Dendritic cell treated with granulocyte-macrophage colony-stimulating factor and Interleukin-4, amounts not matched to agents 40 ng/mL and 50 ng/mL, for 4 days (primary cell): ENCODE data around the gene SURF1.
"Not testable (repeated sequence)": the region's sequence is repeated elsewhere in the genome, so short reads cannot be mapped to it uniquely, and the experiment has no call there.

Experiments used
- H3K27ac Mint-ChIP-seq: one replicate; pipeline ENCODE4 v1.8.0; 2022; ENCODE audit warnings: mild to moderate bottlenecking, mixed read lengths
- H3K27me3 Mint-ChIP-seq: one replicate; pipeline ENCODE4 v1.8.0; 2022; ENCODE audit warnings: mild to moderate bottlenecking, mixed read lengths
- H3K36me3 Mint-ChIP-seq: one replicate; pipeline ENCODE4 v1.8.0; 2022; ENCODE audit warnings: low read depth, mixed read lengths
- H3K4me1 Mint-ChIP-seq: one replicate; pipeline ENCODE4 v1.8.0; 2022; ENCODE audit warnings: low read depth, mixed read lengths
- H3K4me3 Mint-ChIP-seq: one replicate; pipeline ENCODE4 v1.8.0; 2022; ENCODE audit warnings: mild to moderate bottlenecking, moderate library complexity, mixed read lengths
- H3K9me3 Mint-ChIP-seq: one replicate; pipeline ENCODE4 v1.8.0; 2022; ENCODE audit warnings: mixed read lengths
- intact Hi-C: fragments of 100-400 bp; cut with micrococcal nuclease; formaldehyde crosslinking; loops from one replicate; pipeline ENCODE4 v1.15.0; 2022

The SURF1 gene, protein sequence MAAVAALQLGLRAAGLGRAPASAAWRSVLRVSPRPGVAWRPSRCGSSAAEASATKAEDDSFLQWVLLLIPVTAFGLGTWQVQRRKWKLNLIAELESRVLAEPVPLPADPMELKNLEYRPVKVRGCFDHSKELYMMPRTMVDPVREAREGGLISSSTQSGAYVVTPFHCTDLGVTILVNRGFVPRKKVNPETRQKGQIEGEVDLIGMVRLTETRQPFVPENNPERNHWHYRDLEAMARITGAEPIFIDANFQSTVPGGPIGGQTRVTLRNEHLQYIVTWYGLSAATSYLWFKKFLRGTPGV

DNA sequence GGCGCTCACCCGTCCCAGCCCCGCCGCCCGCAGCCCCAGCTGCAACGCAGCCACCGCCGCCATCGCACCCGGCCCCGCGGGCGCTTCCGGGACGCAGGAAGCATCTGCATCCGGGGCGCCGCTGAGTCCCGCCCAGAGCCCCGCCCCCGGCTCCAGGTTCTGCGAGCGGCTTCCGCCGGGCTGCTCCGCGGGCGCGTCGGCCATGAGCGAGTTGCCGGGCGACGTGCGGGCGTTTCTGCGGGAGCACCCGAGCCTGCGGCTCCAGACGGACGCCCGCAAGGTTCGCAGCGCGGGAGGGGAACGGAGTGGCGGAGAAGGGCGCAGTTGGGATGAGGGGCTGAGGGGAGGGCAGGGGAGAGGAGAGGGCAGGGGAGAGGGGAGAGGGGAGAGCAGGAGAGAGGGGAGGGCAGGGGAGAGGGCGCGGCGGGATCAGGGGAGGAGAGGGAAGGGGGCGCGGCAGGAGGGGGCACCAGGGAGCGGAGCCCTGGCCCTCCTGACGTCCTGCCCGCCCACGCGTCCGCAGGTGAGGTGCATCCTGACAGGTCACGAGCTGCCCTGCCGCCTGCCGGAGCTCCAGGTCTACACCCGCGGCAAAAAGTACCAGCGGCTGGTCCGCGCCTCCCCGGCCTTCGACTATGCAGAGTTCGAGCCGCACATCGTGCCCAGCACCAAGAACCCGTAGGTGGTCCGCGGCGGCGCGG, at the start of gene SURF1, which contains the start of gene SURF2:
SURF1 (minus strand) TSS at position 97 of the 701 bp plus-strand sequence; CDS start at position 63, 34 bp downstream.
SURF2 (plus strand) TSS at position 160 of the 701 bp plus-strand sequence; CDS start at position 203, 43 bp downstream.
- Mint-ChIP-seq H3K27me3 (no peaks in the 10 kb centered on the region), H3K36me3 (peaks cover 66% of the 10 kb centered on the region), H3K27ac (peak within 1 kb of the TSS; percentile 79), H3K4me1 (peaks cover 35% of the 10 kb centered on the region), H3K4me3 (peak within 1 kb of the TSS; percentile 90), H3K9me3 (no peaks in the 10 kb centered on the region)
- intact Hi-C loops: loop anchor here (1.0 to 10.0 kb wide), 3 partner anchors 8 to 172 kb away; partner anchors contain the start of genes MED22, RPL7A and SLC2A6

DNA sequence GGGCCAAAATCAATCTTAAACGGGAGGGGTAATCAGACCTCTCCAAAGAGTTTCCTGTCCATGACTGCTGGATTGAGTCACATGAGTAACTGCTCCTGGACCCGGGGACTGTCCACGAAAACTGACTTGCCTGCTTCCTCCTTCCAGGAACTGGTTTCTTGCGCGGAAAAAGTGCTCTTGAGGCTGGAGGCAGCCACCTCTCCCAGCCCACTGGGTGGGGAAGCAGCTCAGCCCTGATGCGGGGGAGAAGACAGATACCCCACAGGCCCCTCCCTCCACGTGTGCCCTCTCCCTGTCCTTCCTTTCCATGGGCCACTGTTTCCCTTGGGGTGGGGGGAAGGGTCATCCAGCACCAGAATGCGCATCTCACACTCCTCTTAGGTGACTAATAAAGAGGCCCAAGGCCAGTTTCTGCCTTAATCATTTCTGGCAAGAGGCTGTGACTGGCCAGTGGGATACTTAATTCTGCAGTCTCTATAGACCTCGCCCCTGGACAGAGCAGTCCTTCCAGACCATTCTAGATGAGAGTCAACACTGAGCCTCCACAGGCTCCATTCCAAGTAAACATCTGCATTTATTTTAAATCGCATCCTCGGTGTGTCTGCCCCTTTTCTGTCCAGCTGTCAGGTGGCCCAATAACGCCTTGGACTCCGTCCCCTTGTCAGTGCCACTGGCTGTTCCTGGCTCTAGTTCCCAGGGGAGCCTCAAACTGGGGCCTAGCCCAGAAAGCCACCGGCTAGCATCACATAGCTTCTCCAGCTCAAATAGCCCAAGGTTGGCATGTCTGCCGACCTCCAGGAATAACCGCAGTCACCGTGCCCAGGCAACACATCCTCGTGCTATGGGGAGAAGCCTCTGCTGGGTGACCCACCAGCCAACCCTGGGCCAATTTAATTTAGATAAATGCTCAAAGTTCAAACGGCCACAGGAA, 49.5 kb upstream of the SURF1 start:
- intact Hi-C loops: no loop called here
- H3K4me1 Mint-ChIP-seq: peaks cover 10% of the 10 kb centered on the region
- H3K9me3 Mint-ChIP-seq: no peaks in the 10 kb centered on the region
- H3K27me3 Mint-ChIP-seq: no peaks in the 10 kb centered on the region
- peak overlapping the region; percentile 10 for H3K27ac Mint-ChIP-seq
- H3K36me3 Mint-ChIP-seq: peaks cover 92% of the 10 kb centered on the region
- H3K4me3 Mint-ChIP-seq: no peak overlapping the region

DNA sequence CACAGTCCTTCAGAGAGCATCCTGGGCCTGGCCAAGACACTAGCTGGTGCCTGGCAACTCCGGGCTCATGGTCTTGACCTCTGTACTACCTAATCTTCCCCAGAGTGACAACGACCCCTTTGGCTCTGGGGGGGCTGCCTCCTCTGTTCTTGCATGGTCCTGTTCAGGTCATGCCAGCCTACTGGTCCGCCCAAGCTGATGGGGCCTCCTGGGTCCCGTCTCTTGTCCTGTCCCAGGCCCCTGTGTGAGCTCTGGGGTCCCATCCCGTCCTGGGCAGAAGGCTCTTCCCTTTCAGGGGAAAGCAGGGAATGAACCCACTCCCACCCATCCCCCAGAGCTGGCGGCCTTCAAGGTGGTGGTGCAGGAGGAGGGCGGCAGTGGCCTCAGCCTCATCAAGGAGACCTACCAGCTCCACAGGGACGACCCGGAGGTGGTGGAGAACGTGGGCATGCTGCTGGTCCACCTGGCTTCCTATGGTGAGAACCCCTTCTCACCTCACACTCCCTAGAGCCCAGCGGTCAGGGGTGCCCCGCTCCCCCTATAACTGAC, 48.2 kb upstream of the SURF1 start:
- H3K9me3 Mint-ChIP-seq: no peaks in the 10 kb centered on the region
- H3K36me3 Mint-ChIP-seq: peaks cover 79% of the 10 kb centered on the region
- H3K27ac Mint-ChIP-seq: no peak overlapping the region
- peaks cover 10% of the 10 kb centered on the region for H3K4me1 Mint-ChIP-seq
- no peaks in the 10 kb centered on the region for H3K27me3 Mint-ChIP-seq
- intact Hi-C loops: no loop called here
- no peak overlapping the region for H3K4me3 Mint-ChIP-seq

- no peaks in the 10 kb centered on the region for H3K27me3 Mint-ChIP-seq
- H3K4me3 Mint-ChIP-seq: no peak overlapping the region
- peaks cover 73% of the 10 kb centered on the region for H3K36me3 Mint-ChIP-seq
- no peaks in the 10 kb centered on the region for H3K9me3 Mint-ChIP-seq
- intact Hi-C loops: no loop called here
- no peak overlapping the region for H3K27ac Mint-ChIP-seq
- peaks cover 10% of the 10 kb centered on the region for H3K4me1 Mint-ChIP-seq
Observed at GRCh38 chr9:133403766-133404453, 47.6 kb upstream of the SURF1 start.

DNA sequence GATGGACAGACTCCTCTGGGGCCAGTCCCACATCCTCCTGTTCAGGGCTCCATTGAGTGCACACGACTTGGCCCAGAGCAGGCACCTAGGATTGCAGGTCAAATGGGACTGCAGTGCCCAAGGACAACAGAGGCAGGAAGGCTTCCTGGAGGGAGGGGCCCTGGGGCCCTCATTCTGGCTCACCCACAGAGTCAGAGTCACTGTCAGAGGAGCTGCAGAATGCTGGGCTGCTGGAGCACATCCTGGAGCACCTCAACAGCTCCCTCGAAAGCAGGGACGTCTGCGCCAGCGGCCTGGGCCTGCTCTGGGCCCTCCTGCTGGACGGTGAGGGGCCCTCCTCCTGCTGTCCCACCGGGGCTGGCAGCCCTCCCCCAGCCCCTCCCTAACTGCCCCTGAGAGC, 46.4 kb upstream of the SURF1 start:
- Mint-ChIP-seq H3K36me3 (peaks cover 64% of the 10 kb centered on the region), H3K4me1 (peaks cover 10% of the 10 kb centered on the region), H3K9me3 (no peaks in the 10 kb centered on the region), H3K27ac (no peak overlapping the region), H3K4me3 (no peak overlapping the region), H3K27me3 (no peaks in the 10 kb centered on the region)
- intact Hi-C loops: no loop called here

GRCh38 chr9:133401588-133401987, 45.3 kb upstream of the SURF1 start:
- Mint-ChIP-seq H3K9me3 (no peaks in the 10 kb centered on the region), H3K27ac (no peak overlapping the region), H3K27me3 (peaks cover 1% of the 10 kb centered on the region), H3K4me1 (peaks cover 10% of the 10 kb centered on the region), H3K4me3 (no peak overlapping the region), H3K36me3 (peaks cover 52% of the 10 kb centered on the region)
- intact Hi-C loops: no loop called here

- Mint-ChIP-seq H3K27me3 (peaks cover 4% of the 10 kb centered on the region), H3K4me3 (no peak overlapping the region), H3K27ac (no peak overlapping the region), H3K4me1 (peaks cover 2% of the 10 kb centered on the region), H3K9me3 (no peaks in the 10 kb centered on the region), H3K36me3 (peaks cover 40% of the 10 kb centered on the region)
- intact Hi-C loops: no loop called here
Observed at GRCh38 chr9:133400292-133400691, 44.0 kb upstream of the SURF1 start.

- H3K27me3 Mint-ChIP-seq: peaks cover 16% of the 10 kb centered on the region
- H3K27ac Mint-ChIP-seq: no peak overlapping the region
- H3K4me1 Mint-ChIP-seq: no peaks in the 10 kb centered on the region
- intact Hi-C loops: no loop called here
- no peaks in the 10 kb centered on the region for H3K9me3 Mint-ChIP-seq
- H3K4me3 Mint-ChIP-seq: no peak overlapping the region
- peaks cover 16% of the 10 kb centered on the region for H3K36me3 Mint-ChIP-seq
Observed at GRCh38 chr9:133397895-133398294, 41.6 kb upstream of the SURF1 start.

GRCh38 chr9:133397370-133397769, 41.1 kb upstream of the SURF1 start:
- intact Hi-C loops: no loop called here
- Mint-ChIP-seq H3K36me3 (peaks cover 10% of the 10 kb centered on the region), H3K27ac (no peak overlapping the region), H3K4me3 (no peak overlapping the region), H3K9me3 (no peaks in the 10 kb centered on the region), H3K27me3 (peaks cover 16% of the 10 kb centered on the region), H3K4me1 (no peaks in the 10 kb centered on the region)

- H3K4me1 Mint-ChIP-seq: no peaks in the 10 kb centered on the region
- no peaks in the 10 kb centered on the region for H3K9me3 Mint-ChIP-seq
- H3K27me3 Mint-ChIP-seq: peaks cover 16% of the 10 kb centered on the region
- no peak overlapping the region for H3K4me3 Mint-ChIP-seq
- H3K27ac Mint-ChIP-seq: no peak overlapping the region
- intact Hi-C loops: no loop called here
- H3K36me3 Mint-ChIP-seq: peaks cover 6% of the 10 kb centered on the region
Observed at GRCh38 chr9:133396952-133397351, 40.7 kb upstream of the SURF1 start.

GRCh38 chr9:133394687-133395271, 38.5 kb upstream of the SURF1 start:
- intact Hi-C loops: no loop called here
- Mint-ChIP-seq H3K4me1 (no peaks in the 10 kb centered on the region), H3K9me3 (no peaks in the 10 kb centered on the region), H3K27me3 (peaks cover 18% of the 10 kb centered on the region), H3K36me3 (no peaks in the 10 kb centered on the region), H3K27ac (no peak overlapping the region), H3K4me3 (no peak overlapping the region)

DNA sequence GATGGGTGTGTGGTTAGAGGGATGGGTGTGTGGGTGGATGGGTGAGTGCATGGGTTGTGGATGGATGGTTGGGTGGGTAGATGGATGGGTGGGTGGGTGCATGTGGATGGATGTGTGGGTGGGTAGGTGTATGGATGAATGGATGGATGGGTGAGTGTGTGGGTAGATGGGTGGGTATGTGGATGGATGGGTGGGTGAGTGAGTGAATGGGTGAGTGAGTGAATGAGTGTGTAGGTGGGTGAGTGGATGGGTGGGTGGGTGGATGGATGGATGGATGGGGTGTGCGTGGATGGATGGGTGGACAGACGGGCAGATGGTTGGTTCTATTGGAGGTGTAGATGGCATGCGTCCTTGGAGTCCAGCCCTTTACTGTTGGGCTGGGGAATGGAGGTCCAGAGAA, 37.1 kb upstream of the SURF1 start:
- Mint-ChIP-seq H3K27ac (no peak overlapping the region), H3K36me3 (no peaks in the 10 kb centered on the region), H3K27me3 (peaks cover 18% of the 10 kb centered on the region), H3K9me3 (no peaks in the 10 kb centered on the region), H3K4me1 (no peaks in the 10 kb centered on the region), H3K4me3 (no peak overlapping the region)
- intact Hi-C loops: no loop called here

DNA sequence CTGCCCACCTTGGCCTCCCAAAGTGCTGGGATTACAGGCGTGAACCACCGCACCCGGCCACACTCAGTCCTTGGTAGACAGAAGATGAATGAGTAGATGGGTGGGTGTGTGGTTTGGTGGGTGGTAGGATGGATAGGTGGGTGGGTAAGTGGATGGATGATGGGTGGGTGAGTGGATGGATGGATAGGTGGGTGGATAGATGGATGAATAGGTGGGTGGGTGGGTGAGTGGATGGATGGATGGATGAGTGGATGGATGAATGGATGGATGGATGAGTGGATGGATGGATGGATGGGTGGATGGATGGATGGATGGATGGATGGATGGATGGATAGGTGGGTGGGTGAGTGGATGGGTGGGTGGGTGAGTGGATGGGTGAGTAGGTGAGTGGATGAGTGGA, 36.0 kb upstream of the SURF1 start:
- H3K4me3 Mint-ChIP-seq, H3K9me3 Mint-ChIP-seq, intact Hi-C loops, H3K4me1 Mint-ChIP-seq, H3K27ac Mint-ChIP-seq, H3K36me3 Mint-ChIP-seq: not testable (repeated sequence)
- H3K27me3 Mint-ChIP-seq: peaks cover 16% of the 10 kb centered on the region
